ENCODE data around the gene IGFL2.

The IGFL2 gene

GRCh38 chr19:46209472-46209871 lies 61.4 kb downstream of the IGFL2 start:
- TF ChIP-seq GATA3 (IDR thresholded peaks at IDR 0.05; ENCODE audit: low read depth, low read length) (no peak), GATA2 (IDR thresholded peaks at IDR 0.05; ENCODE audit: low read depth, low read length) (no peak)

GRCh38 chr19:46210669-46211068 lies 62.6 kb downstream of the IGFL2 start:
- TF ChIP-seq GATA3 (IDR thresholded peaks at IDR 0.05; ENCODE audit: low read depth, low read length) = no peak
- TF ChIP-seq GATA2 (IDR thresholded peaks at IDR 0.05; ENCODE audit: low read depth, low read length) = no peak

Data from SH-SY5Y (cell line).